HT1080 (cell line): Measurements from ENCODE around the gene HPX. TPM values are rescaled to one million over a fixed set of nuclear protein-coding genes. Genes with fewer than 3 reads are reported as not detected.

Experiments used
- DNase-seq: peaks from one replicate; pipeline ENCODE4 v3.0.0-alpha.2; 2015; ENCODE audit warnings: low read depth
- total RNA-seq: library from RNA; depleted of rRNA; stranded (reverse); fragments of >200 nt; shearing (Covaris generic); gene quantifications from 2 replicates; pipeline ENCODE4 v1.2.3, GENCODE V29; 2014

Gene HPX
- total RNA-seq, 1 experiment from 2014 or later, result 0.35 TPM

GRCh38 chr11:6418557-6419008 lies 22.2 kb downstream of the HPX start:
- no peak for DNase-seq

GRCh38 chr11:6417907-6418556 lies 22.8 kb downstream of the HPX start:
- no peak for DNase-seq

- no peak for DNase-seq
Measured at GRCh38 chr11:6415797-6416196, 25.0 kb downstream of the HPX start.

- DNase-seq, result peak; percentile 21
Measured at GRCh38 chr11:6414874-6415328, 25.9 kb downstream of the HPX start.

GRCh38 chr11:6413791-6414201 lies 27.0 kb downstream of the HPX start:
- no peak for DNase-seq

- DNase-seq, result no peak
Measured at GRCh38 chr11:6411594-6412031, 29.2 kb downstream of the HPX start.

GRCh38 chr11:6410695-6411430 lies 29.9 kb downstream of the HPX start:
- DNase-seq, result no peak

DNA sequence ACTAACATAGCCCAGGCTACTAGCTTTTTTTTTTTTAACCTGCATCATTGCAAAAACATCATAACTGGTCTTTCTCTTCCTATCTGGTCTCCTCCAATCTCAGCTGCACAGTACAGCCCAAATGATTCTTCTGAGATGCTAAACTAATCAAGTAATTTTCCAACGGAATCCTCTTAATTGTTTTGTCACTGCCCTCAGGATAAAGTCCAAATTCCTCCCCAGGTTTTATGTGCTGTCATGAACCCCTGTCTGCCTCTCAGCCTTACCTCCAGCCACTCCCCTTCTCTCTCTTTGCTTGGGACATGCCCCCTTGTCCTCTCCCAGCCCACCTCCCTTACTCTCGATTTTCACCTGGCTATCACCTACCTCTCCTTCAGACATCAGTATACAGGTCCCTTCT lies 34.4 kb downstream of the HPX start:
- DNase-seq, result no peak

DNA sequence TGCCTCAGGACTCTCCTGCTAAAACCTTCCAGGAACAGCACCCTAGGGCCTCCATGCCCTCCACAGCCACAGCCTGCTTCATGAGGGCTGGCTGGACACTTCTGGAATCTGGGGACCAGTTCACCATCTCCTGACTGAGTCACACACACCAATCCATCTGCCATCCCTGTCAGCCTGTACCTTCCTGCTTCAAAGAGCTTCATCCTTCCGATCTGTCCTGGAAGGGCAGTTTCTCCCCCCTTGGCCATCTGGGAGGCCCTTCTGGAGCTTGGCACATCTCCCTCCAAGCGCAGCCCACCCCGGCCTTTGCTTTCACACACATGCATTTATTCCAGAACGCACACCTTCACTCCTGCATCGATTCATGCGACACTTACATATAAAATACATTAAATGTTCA lies 34.9 kb downstream of the HPX start:
- no peak for DNase-seq

- no peak for DNase-seq
Measured at GRCh38 chr11:6405052-6405667, 35.6 kb downstream of the HPX start.

GRCh38 chr11:6404342-6405051 lies 36.3 kb downstream of the HPX start:
- DNase-seq, result peak; percentile 18

- DNase-seq, result no peak
Measured at GRCh38 chr11:6403539-6403938, 37.2 kb downstream of the HPX start.

DNA sequence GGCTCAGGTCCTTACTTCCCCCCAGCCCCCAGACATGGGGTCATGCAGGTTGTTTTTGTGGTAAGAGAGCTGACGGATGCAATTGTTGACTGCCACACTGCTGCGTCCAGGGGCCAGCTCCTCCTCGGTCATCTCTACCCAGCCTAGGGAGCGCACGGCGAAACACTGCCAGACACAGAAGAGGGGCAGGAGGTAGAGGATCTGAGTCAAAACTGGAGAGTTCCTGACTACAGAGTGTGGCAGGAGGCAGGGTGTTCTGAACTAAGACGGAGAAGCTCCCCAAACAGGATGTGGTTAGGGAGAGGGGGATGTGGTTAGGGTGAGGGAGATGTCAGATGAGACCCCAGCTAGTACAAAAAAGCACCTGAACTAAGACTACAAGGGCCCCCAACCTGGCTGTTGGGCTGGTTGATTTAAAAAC lies 38.2 kb downstream of the HPX start:
- DNase-seq, result peak; percentile 80

- DNase-seq, result no peak
Measured at GRCh38 chr11:6402061-6402470, 38.7 kb downstream of the HPX start.

DNA sequence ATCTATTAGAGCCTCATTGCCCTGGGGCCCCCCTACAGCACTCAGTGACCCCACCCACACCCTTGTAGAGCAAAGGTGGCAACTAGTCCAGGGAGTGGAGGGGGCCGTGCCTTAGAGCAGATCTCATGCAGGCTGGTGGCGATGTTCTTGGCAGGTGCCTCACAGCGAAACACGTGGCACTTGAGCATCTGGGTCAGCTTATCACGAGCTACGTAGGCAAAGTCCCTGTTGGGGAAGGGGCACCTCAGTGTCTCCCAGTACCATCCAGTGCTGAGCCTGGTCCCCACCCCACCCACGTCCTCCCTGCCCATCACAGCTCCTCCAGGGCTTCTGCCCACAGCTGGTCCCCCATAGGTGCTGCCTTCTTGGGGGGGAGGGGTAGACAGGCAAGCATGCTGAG lies 39.3 kb downstream of the HPX start:
- DNase-seq, result no peak

DNA sequence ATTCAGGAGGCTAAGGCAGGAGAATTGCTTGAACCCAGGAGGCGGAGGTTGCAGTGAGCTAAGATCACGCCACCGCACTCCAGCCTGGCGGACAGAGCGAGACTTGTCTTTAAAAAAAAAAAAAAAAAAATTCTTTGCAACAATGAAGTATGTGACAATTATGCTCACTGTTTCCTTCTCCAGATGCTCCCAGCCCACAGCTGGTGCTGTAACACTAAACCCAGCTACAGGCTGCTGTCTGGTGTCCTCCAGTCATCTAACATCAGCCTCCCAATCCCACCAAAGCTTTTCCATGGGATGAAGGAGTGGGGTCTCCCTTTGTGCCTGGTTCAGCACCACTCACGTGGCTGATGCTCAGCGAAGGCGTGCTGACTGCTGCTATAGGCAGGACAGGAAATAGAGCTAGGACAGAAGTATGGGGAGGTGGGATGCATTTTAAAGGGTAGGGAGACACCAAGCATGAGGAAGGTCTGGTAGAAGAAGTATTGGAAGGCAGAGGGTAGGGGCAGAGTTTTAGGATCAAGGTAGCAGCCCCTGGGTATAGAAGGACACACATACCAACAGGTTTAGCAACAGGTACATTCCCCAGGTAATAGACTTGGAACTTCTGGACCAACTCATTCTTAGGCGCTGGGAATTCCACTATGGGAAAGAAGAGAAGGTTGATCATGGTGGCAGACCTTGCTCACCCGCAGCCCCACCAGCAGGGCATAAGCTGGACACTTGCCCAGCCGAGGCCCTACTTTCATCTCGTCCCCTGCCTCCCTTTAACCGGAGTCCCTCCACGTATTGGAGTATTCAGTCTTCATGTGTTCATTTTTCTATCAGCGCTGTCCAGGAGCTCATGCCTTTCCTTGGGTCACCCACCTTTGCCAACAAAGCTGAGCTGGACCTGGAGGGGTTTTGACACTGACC lies 40.1 kb downstream of the HPX start:
- DNase-seq, result no peak

GRCh38 chr11:6397636-6398035 lies 43.2 kb downstream of the HPX start:
- no peak for DNase-seq

DNA sequence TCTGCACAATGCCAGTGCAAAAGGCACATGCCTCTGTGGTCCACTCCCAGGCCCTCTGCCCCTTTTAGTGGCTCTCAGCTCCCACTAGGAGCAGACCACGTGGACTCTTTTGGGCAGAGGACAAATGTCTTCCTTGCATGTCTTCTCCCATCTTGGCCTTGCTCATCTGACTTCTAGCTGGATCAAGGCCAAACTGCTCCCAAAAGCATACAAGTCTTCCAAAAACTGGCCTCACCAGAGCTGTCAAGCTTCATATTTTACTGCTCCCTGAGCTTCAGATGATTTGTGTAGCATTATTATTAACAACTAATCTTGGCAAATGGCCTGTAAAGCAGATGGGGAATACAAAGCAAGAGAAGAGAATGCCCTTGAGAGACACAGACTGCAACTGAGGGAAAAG lies 43.6 kb downstream of the HPX start:
- DNase-seq, result no peak

- DNase-seq, result no peak
Measured at GRCh38 chr11:6395470-6396060, 45.2 kb downstream of the HPX start.

DNA sequence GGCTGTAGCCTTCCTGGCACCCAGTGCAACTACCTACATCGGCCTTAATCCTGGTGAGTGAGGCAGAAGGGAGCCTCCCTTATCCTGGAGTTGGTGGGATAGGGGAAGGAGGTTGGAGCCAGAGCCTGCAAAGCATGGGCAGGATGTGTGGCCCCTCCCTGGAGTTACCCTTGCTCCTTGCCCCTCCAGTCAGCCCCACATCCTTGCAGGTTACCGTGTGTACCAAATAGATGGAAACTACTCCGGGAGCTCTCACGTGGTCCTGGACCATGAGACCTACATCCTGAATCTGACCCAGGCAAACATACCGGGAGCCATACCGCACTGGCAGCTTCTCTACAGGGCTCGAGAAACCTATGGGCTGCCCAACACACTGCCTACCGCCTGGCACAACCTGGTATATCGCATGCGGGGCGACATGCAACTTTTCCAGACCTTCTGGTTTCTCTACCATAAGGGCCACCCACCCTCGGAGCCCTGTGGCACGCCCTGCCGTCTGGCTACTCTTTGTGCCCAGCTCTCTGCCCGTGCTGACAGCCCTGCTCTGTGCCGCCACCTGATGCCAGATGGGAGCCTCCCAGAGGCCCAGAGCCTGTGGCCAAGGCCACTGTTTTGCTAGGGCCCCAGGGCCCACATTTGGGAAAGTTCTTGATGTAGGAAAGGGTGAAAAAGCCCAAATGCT lies 46.7 kb downstream of the HPX start:
- DNase-seq, result no peak
